ENCODE measurements around the gene POLR2L. TPM values are rescaled to one million over a fixed set of nuclear protein-coding genes. Genes with fewer than 3 reads are reported as not detected.

Gene POLR2L
- total and polyA plus RNA-seq, 2 of the 13 experiments (the other 11 are each of a cell fraction or from before 2014, with no cell fraction given): 104 to 114 TPM

- TF ChIP-seq ZNF691 (CRISPR knock-in tag; IDR thresholded peaks at IDR 0.05; ENCODE audit: borderline replicate concordance, low read depth): peak; percentile 75; the same call in 1 of the 2 replicates
- TF ChIP-seq NONO (IDR thresholded peaks at IDR 0.05): no peak
- TF ChIP-seq NONO (CRISPR knock-in tag; conservative IDR thresholded peaks at IDR 0.05): 0 out of 2 replicates have a peak, but pooled peaks have one; percentile 41
- TF ChIP-seq THAP11 (CRISPR knock-in tag; IDR thresholded peaks at IDR 0.05): 0 out of 2 replicates have a peak, but pooled peaks have one; percentile 12
- TF ChIP-seq TFAP4 (IDR thresholded peaks at IDR 0.05; ENCODE audit: borderline replicate concordance, low read depth): peak; percentile 64; the same call in 1 of the 2 replicates
- TF ChIP-seq RARA (CRISPR knock-in tag; IDR thresholded peaks at IDR 0.05): peak; percentile 36
- TF ChIP-seq ZNF414 (CRISPR knock-in tag; IDR thresholded peaks at IDR 0.05): peak; percentile 53; the same call in 1 of the 2 replicates
- 0 out of 2 replicates have a peak, but pooled peaks have one; percentile 9 for TF ChIP-seq ZNF629 (CRISPR knock-in tag; conservative IDR thresholded peaks at IDR 0.05)
- 0 out of 2 replicates have a peak, but pooled peaks have one; percentile 18 for TF ChIP-seq ATAD3A (CRISPR knock-in tag; IDR thresholded peaks at IDR 0.05)
- TF ChIP-seq MAX (IDR thresholded peaks at IDR 0.05): 0 out of 2 replicates have a peak, but pooled peaks have one; percentile 18
- TF ChIP-seq MYNN (CRISPR knock-in tag; IDR thresholded peaks at IDR 0.05; ENCODE audit: low read depth): no peak
- no peak for TF ChIP-seq CCDC6 (CRISPR knock-in tag; IDR thresholded peaks at IDR 0.05)
- 0 out of 2 replicates have a peak, but pooled peaks have one; percentile 41 for TF ChIP-seq SMAD9 (CRISPR knock-in tag; IDR thresholded peaks at IDR 0.05)
- no peak for TF ChIP-seq ZNF577 (CRISPR knock-in tag; IDR thresholded peaks at IDR 0.05; ENCODE audit: borderline replicate concordance, low read depth)
- TF ChIP-seq PAXIP1 (CRISPR knock-in tag; conservative IDR thresholded peaks at IDR 0.05): peak; percentile 47
- TF ChIP-seq ZNF598 (CRISPR knock-in tag; IDR thresholded peaks at IDR 0.05; ENCODE audit: borderline replicate concordance): no peak
- peak; percentile 41; the same call in 1 of the 2 replicates for TF ChIP-seq PHF20 (CRISPR knock-in tag; IDR thresholded peaks at IDR 0.05)
- peak; percentile 42 for TF ChIP-seq BHLHE40 (IDR thresholded peaks at IDR 0.05; ENCODE audit: low read length)
- 0 out of 2 replicates have a peak, but pooled peaks have one; percentile 20 for TF ChIP-seq ZNF430 (CRISPR knock-in tag; IDR thresholded peaks at IDR 0.05)
- TF ChIP-seq ZNF788 (CRISPR knock-in tag; IDR thresholded peaks at IDR 0.05; ENCODE audit: borderline replicate concordance): peak; percentile 67; the same call in 1 of the 2 replicates
- 0 out of 2 replicates have a peak, but pooled peaks have one; percentile 32 for TF ChIP-seq ZNF572 (CRISPR knock-in tag; IDR thresholded peaks at IDR 0.05)
- no peak for TF ChIP-seq JDP2 (CRISPR knock-in tag; IDR thresholded peaks at IDR 0.05; ENCODE audit: borderline replicate concordance)
Measured at GRCh38 chr11:844693-845644, 2.6 kb upstream of the POLR2L start (continued).
